ENCODE data around the gene CASTOR2.
"Not testable (repeated sequence)": the region's sequence is repeated elsewhere in the genome, so short reads cannot be mapped to it uniquely, and the experiment has no call there.

Gene CASTOR2

DNA sequence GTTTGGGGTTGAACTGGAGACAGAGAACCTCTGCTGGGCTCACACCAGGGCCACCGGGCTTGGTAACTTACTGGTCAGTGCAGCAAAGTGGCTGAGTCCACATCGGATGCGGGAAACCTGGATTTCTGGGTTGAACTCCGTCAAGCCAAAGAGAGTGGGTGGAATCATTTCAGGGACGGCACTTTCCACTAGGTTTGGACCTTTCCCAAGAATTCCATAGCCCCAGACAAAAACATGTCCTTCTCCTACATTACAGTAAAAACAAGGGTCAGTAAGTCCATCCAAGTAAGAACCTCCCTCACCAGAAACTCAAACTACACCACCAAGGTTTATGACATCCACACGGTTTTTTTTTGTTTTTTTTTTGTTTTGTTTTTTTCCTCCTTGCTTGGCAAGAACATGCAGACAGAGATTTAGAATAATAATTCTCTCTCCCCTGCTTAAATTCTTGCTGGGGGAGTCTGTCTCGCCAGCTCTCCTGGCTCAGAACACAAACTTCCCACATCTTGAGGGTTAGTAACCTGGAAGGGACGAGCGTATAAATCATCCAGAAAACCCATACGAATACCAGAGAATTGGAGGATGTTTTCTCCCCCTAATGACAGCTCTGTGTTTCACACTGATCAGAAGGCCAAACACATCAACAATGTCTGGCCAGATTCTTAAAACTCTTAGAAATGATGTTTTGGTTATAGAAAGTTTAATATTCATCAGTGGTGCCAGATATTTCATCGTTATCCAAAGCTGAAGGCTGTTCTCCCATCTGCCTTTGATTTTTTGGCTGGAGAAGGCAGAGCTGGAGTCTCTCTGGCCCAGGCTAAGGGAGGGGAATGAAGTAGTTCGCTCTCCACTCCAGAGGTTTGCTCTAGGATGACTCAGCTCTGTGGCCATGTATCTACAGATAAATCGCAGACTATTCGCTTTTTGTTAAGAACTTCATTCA lies 91.6 kb downstream of the CASTOR2 start:
- no peak for DNase-seq

DNA sequence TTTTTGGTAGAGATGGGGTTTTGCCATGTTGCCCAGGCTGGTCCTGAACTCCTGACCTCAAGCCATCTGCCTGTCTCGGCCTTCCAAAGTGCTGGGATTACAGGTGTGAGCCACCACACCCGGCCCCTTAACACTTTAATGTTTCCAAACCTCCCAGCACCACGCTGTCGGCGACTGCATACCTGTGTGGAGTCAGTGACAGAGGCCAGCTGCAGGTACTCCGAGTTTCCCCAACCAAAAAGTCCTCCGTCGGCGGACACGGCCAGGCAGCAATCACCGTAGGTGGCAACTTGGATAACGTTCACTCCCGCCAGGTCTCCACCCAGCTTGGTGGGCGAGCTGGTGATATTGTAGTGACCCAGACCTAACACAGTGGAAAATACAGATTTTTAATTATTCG lies 93.9 kb downstream of the CASTOR2 start:
- DNase-seq, result no peak

DNA sequence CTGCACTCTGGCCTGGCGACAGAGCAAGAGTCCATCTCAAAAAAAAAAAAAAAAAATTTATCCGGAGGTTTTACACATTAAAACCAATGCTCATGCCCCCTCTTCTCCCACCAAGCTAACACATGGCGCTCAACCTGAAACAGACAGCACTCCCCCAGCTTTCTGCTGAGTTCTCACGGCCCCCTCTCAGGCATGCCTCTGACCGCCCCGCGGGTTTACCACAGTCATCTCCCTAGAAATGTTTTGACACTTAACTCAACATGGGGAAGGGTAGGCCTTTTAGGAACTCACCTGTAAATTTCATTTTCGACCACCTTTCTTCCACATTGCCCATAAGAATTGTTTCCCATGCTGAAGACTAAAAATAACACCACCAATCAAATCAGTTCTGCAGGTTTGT lies 99.8 kb downstream of the CASTOR2 start:
- DNase-seq, result no peak

DNA sequence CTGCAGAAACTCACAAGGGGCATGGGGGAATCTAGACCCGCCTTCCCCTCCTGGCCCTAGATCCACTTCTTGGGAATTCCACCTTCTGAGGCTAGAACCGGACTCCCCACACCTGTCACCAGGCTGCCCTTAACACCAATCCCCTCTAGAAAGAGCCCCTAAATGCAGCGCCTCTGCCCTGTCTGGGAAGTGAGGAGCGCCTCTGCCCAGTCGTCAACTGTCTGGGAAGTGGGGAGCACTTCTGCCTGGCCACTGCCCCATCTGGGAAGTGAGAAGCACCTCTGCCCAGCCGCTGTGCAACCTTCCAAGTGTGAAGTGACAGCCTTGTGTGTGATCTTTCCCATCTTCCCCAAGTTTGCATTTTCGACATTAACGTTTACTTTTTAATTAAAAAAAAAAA lies 100.3 kb downstream of the CASTOR2 start:
- DNase-seq, result no peak

DNA sequence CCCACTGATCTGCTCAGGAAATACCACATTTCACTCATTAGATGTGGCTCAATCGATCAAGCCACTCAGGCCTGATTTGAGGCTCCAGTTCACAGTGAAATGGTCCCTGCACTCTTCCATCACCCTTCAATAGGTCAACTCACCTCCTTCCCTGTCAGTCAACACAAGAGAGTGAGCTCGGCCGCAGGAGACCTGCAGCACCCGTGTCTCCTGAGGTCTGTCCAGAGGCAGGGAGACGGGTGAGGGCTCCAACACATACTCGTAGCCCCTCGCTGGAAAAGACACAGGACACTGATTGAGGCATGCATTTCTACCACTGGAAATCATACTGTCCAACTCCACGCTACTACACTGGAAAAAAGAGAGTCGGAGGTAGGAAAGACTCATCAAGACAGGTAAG lies 102.0 kb downstream of the CASTOR2 start:
- no peak for DNase-seq

DNA sequence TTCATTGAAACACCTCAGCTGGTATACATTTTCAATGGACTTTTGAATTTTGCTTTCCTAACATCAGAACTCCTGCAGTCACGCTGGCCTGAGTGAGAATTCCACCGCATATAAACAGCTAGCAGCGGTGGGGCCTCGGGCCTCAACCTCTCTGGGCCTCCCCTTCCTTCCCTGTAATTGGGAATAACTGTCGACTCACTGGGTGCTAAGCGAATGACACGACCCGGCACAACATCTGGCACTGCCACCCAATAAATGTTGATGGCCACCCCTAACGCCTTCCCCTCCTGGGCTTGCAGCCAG lies 108.4 kb downstream of the CASTOR2 start:
- no peak for DNase-seq

DNA sequence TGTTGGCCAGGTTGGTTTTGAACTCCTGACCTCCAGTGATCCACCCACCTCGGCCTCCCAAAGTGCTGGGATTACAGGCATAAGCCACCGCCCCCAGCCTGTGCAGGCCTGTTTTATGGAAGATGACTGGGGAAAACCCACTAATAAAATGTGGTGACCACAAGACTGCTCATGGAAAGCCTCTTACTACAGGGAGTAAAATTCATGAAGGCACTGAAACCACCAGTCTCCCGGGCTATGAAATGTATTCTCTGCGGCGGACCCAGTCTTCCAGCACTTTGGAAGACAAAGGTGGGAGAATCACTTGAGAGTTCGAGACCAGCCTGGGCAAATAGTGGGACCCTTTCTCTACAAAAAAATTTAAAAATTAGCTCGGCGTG lies 109.7 kb downstream of the CASTOR2 start:
- not testable (repeated sequence) for DNase-seq
